ENCODE results near the gene DOK3. TPM values are rescaled to one million over a fixed set of nuclear protein-coding genes. Genes with fewer than 3 reads are reported as not detected.
A peak's percentile ranks its signal among the peaks of the same experiment; 100 is the strongest.

Gene DOK3
- total RNA-seq, 1 experiment from 2014 or later: 138 TPM

- peak overlapping the region; percentile 16 for H3K4me2 ChIP-seq (ENCODE audit: low read depth, low read length, poor library complexity, severe bottlenecking)
- peak overlapping the region; percentile 90 for H3K27ac ChIP-seq (ENCODE audit: low read length)
- no peaks in the 10 kb centered on the region for H4K20me1 ChIP-seq (ENCODE audit: insufficient read depth, low read depth, low read length)
- no peaks in the 10 kb centered on the region for H3K9me2 ChIP-seq (replicated peaks; ENCODE audit: insufficient read depth, low read length)
- no peaks in the 10 kb centered on the region for H3K27me3 ChIP-seq (ENCODE audit: low read length)
- H3K9me3 ChIP-seq (ENCODE audit: low read length): no peaks in the 10 kb centered on the region
- peak; percentile 75 for DNase-seq
- H3K4me1 ChIP-seq (ENCODE audit: low read length): peaks cover 57% of the 10 kb centered on the region
- H2AFZ ChIP-seq (ENCODE audit: low read length): no peak overlapping the region
- H3K4me3 ChIP-seq (ENCODE audit: low read length): 0 out of 2 replicates have a peak overlapping the region, but pooled peaks have one; percentile 11
- peak overlapping the region; percentile 42 for H3K9ac ChIP-seq (ENCODE audit: low read length)
- peaks cover 3% of the 10 kb centered on the region for H3K79me2 ChIP-seq (ENCODE audit: low read length)
- peaks cover 3% of the 10 kb centered on the region; the same call in 1 of the 2 replicates for H3K36me3 ChIP-seq (ENCODE audit: insufficient read depth, low read length)
Measured at GRCh38 chr5:177501874-177502678, 7.5 kb downstream of the DOK3 start.

- H3K9me2 ChIP-seq (replicated peaks; ENCODE audit: insufficient read depth, low read length): no peaks in the 10 kb centered on the region
- no peak overlapping the region for H2AFZ ChIP-seq (ENCODE audit: low read length)
- DNase-seq: peak; percentile 91
- H3K4me2 ChIP-seq (ENCODE audit: low read depth, low read length, poor library complexity, severe bottlenecking): no peak overlapping the region
- H3K4me1 ChIP-seq (ENCODE audit: low read length): peaks cover 61% of the 10 kb centered on the region
- H3K4me3 ChIP-seq (ENCODE audit: low read length): no peak overlapping the region
- peaks cover 8% of the 10 kb centered on the region for H3K79me2 ChIP-seq (ENCODE audit: low read length)
- no peaks in the 10 kb centered on the region for H3K36me3 ChIP-seq (ENCODE audit: insufficient read depth, low read length)
- no peaks in the 10 kb centered on the region for H3K27me3 ChIP-seq (ENCODE audit: low read length)
- H4K20me1 ChIP-seq (ENCODE audit: insufficient read depth, low read depth, low read length): peaks cover 8% of the 10 kb centered on the region; the same call in 1 of the 2 replicates
- peak overlapping the region; percentile 42; the same call in 1 of the 2 replicates for H3K9ac ChIP-seq (ENCODE audit: low read length)
- H3K9me3 ChIP-seq (ENCODE audit: low read length): no peaks in the 10 kb centered on the region
- peak overlapping the region; percentile 90 for H3K27ac ChIP-seq (ENCODE audit: low read length)
Measured at GRCh38 chr5:177500685-177501522, 8.7 kb downstream of the DOK3 start.

GRCh38 chr5:177499842-177500241 lies 9.8 kb downstream of the DOK3 start:
- no peak for DNase-seq
- peaks cover 8% of the 10 kb centered on the region; the same call in 1 of the 2 replicates for H4K20me1 ChIP-seq (ENCODE audit: insufficient read depth, low read depth, low read length)
- H3K4me1 ChIP-seq (ENCODE audit: low read length): peaks cover 65% of the 10 kb centered on the region

DNA sequence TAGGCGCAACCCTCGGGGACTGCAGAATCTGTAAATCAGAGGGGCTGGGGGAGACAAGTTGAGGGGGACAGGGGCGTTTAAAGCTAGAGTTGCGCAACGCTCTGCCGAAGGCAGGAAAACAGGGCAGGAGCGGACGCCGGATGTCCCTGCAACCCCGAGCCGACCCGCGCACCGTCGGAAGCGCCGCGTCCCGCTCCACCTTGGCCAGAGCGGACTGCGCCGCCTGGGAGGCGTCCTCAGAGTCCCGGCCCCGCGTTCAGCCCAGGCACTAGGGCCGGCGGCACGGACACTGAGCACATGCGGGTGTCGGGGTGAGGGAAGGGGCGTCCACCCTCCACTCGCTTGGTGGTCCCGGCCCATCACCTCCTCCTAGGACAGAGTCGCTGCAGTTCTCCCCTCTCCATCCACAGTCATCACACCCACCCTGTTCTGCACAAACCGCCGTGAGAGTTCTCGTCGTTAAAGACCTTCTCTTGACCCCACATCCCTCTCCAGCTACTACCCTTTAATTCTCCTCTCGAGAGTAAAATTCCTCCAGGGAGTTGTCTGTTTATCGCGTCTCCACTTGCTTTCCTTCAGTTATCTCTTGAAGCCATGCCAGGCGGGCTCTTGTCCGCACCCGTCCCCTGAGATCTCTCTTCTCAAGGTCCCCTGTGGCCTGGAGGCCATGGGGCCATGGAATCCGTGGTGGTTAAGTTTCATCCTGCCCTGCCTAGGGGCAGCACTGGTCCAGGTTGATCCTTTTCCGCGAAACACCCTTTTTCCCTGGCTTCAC lies 11.4 kb downstream of the DOK3 start:
- Histone ChIP-seq H3K9ac (ENCODE audit: low read length) (peak overlapping the region; percentile 43), H3K9me3 (ENCODE audit: low read length) (no peaks in the 10 kb centered on the region), H3K4me2 (ENCODE audit: low read depth, low read length, poor library complexity, severe bottlenecking) (peak overlapping the region; percentile 98), H3K27ac (ENCODE audit: low read length) (no peak overlapping the region), H3K4me1 (ENCODE audit: low read length) (peaks cover 60% of the 10 kb centered on the region), H3K79me2 (ENCODE audit: low read length) (peaks cover 10% of the 10 kb centered on the region), H3K9me2 (replicated peaks; ENCODE audit: insufficient read depth, low read length) (no peaks in the 10 kb centered on the region), H3K36me3 (ENCODE audit: insufficient read depth, low read length) (no peaks in the 10 kb centered on the region), H2AFZ (ENCODE audit: low read length) (0 out of 2 replicates have a peak overlapping the region, but pooled peaks have one; percentile 70), H3K27me3 (ENCODE audit: low read length) (no peaks in the 10 kb centered on the region), H4K20me1 (ENCODE audit: insufficient read depth, low read depth, low read length) (peaks cover 8% of the 10 kb centered on the region; the same call in 1 of the 2 replicates), H3K4me3 (ENCODE audit: low read length) (peak overlapping the region; percentile 96)
- no peak for DNase-seq

More at GRCh38 chr5:177499842-177500241, 9.8 kb downstream of the DOK3 start:
- Histone ChIP-seq H3K27ac (ENCODE audit: low read length) (no peak overlapping the region), H3K9me2 (replicated peaks; ENCODE audit: insufficient read depth, low read length) (no peaks in the 10 kb centered on the region), H3K4me2 (ENCODE audit: low read depth, low read length, poor library complexity, severe bottlenecking) (no peak overlapping the region), H3K4me3 (ENCODE audit: low read length) (no peak overlapping the region), H3K9ac (ENCODE audit: low read length) (no peak overlapping the region), H3K9me3 (ENCODE audit: low read length) (no peaks in the 10 kb centered on the region), H2AFZ (ENCODE audit: low read length) (no peak overlapping the region), H3K27me3 (ENCODE audit: low read length) (no peaks in the 10 kb centered on the region), H3K79me2 (ENCODE audit: low read length) (peaks cover 10% of the 10 kb centered on the region), H3K36me3 (ENCODE audit: insufficient read depth, low read length) (no peaks in the 10 kb centered on the region)

- no peaks in the 10 kb centered on the region for H3K9me3 ChIP-seq (ENCODE audit: low read length)
- no peaks in the 10 kb centered on the region for H3K36me3 ChIP-seq (ENCODE audit: insufficient read depth, low read length)
- H3K4me2 ChIP-seq (ENCODE audit: low read depth, low read length, poor library complexity, severe bottlenecking): peak within 1 kb of the TSS; percentile 98
- peak within 1 kb of the TSS; percentile 96 for H3K9ac ChIP-seq (ENCODE audit: low read length)
- peaks cover 10% of the 10 kb centered on the region for H3K79me2 ChIP-seq (ENCODE audit: low read length)
- no peaks in the 10 kb centered on the region for H3K9me2 ChIP-seq (replicated peaks; ENCODE audit: insufficient read depth, low read length)
- peak within 1 kb of the TSS; percentile 85 for H3K27ac ChIP-seq (ENCODE audit: low read length)
- H3K4me3 ChIP-seq (ENCODE audit: low read length): peak within 1 kb of the TSS; percentile 96
- peaks cover 53% of the 10 kb centered on the region for H3K4me1 ChIP-seq (ENCODE audit: low read length)
- DNase-seq: peak; percentile 98
- peaks cover 8% of the 10 kb centered on the region; the same call in 1 of the 2 replicates for H4K20me1 ChIP-seq (ENCODE audit: insufficient read depth, low read depth, low read length)
- 0 out of 2 replicates have a peak within 1 kb of the TSS, but pooled peaks have one; percentile 70 for H2AFZ ChIP-seq (ENCODE audit: low read length)
- H3K27me3 ChIP-seq (ENCODE audit: low read length): no peaks in the 10 kb centered on the region
Measured at GRCh38 chr5:177497292-177498012, 12.2 kb downstream of the DOK3 start, which contains the start of gene PDLIM7. PDLIM7 (minus strand) TSS chr5:177497604; CDS start chr5:177496512, 1,092 bp downstream.

- H4K20me1 ChIP-seq (ENCODE audit: insufficient read depth, low read depth, low read length): peaks cover 8% of the 10 kb centered on the region; the same call in 1 of the 2 replicates
- no peaks in the 10 kb centered on the region for H3K9me3 ChIP-seq (ENCODE audit: low read length)
- DNase-seq: peak; percentile 90
- H3K36me3 ChIP-seq (ENCODE audit: insufficient read depth, low read length): no peaks in the 10 kb centered on the region
- peak overlapping the region; percentile 98 for H3K4me2 ChIP-seq (ENCODE audit: low read depth, low read length, poor library complexity, severe bottlenecking)
- no peaks in the 10 kb centered on the region for H3K9me2 ChIP-seq (replicated peaks; ENCODE audit: insufficient read depth, low read length)
- H3K79me2 ChIP-seq (ENCODE audit: low read length): peaks cover 10% of the 10 kb centered on the region
- H3K9ac ChIP-seq (ENCODE audit: low read length): peak overlapping the region; percentile 96
- H3K4me1 ChIP-seq (ENCODE audit: low read length): peaks cover 46% of the 10 kb centered on the region
- H2AFZ ChIP-seq (ENCODE audit: low read length): no peak overlapping the region
- no peaks in the 10 kb centered on the region for H3K27me3 ChIP-seq (ENCODE audit: low read length)
- peak overlapping the region; percentile 96 for H3K4me3 ChIP-seq (ENCODE audit: low read length)
- H3K27ac ChIP-seq (ENCODE audit: low read length): peak overlapping the region; percentile 85
Measured at GRCh38 chr5:177496727-177497291, 12.8 kb downstream of the DOK3 start.
